ENCODE data around the gene PATZ1.

Gene PATZ1

DNA sequence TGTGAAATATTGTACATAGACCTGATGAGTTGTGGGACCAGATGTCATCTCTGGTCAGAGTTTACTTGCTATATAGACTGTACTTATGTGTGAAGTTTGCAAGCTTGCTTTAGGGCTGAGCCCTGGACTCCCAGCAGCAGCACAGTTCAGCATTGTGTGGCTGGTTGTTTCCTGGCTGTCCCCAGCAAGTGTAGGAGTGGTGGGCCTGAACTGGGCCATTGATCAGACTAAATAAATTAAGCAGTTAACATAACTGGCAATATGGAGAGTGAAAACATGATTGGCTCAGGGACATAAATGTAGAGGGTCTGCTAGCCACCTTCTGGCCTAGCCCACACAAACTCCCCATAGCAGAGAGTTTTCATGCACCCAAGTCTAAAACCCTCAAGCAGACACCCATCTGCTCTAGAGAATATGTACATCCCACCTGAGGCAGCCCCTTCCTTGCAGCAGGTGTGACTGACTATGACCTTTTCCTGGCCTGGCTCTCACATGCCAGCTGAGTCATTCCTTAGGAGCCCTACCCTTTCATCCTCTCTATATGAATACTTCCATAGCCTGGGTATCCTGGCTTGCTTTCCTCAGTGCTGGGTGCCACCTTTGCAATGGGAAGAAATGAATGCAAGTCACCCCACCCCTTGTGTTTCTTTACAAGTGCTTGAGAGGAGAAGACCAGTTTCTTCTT lies 66.2 kb downstream of the PATZ1 start:
- TF ChIP-seq POLR2AphosphoS5 (IDR thresholded peaks at IDR 0.05; ENCODE audit: low read depth, low read length) = no peak
- no peak for TF ChIP-seq FOXP2 (optimal IDR thresholded peaks at IDR 0.05; ENCODE audit: borderline replicate concordance, extremely low read depth, extremely low read length, insufficient read depth)
- TF ChIP-seq TAF1 (IDR thresholded peaks at IDR 0.05; ENCODE audit: borderline replicate concordance, insufficient read depth, low read length) = no peak
- TF ChIP-seq, protein P1, sequence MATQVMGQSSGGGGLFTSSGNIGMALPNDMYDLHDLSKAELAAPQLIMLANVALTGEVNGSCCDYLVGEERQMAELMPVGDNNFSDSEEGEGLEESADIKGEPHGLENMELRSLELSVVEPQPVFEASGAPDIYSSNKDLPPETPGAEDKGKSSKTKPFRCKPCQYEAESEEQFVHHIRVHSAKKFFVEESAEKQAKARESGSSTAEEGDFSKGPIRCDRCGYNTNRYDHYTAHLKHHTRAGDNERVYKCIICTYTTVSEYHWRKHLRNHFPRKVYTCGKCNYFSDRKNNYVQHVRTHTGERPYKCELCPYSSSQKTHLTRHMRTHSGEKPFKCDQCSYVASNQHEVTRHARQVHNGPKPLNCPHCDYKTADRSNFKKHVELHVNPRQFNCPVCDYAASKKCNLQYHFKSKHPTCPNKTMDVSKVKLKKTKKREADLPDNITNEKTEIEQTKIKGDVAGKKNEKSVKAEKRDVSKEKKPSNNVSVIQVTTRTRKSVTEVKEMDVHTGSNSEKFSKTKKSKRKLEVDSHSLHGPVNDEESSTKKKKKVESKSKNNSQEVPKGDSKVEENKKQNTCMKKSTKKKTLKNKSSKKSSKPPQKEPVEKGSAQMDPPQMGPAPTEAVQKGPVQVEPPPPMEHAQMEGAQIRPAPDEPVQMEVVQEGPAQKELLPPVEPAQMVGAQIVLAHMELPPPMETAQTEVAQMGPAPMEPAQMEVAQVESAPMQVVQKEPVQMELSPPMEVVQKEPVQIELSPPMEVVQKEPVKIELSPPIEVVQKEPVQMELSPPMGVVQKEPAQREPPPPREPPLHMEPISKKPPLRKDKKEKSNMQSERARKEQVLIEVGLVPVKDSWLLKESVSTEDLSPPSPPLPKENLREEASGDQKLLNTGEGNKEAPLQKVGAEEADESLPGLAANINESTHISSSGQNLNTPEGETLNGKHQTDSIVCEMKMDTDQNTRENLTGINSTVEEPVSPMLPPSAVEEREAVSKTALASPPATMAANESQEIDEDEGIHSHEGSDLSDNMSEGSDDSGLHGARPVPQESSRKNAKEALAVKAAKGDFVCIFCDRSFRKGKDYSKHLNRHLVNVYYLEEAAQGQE (IDR thresholded peaks at IDR 0.05; ENCODE audit: insufficient read depth in 1 of 2, low read depth in 2 of 2, low read length in 2 of 2) = no peak
- TF ChIP-seq SIN3A (IDR thresholded peaks at IDR 0.05; ENCODE audit: borderline replicate concordance, insufficient read depth, low read length) = no peak

GRCh38 chr22:31279327-31279669 lies 66.8 kb downstream of the PATZ1 start:
- no peak for TF ChIP-seq SIN3A (IDR thresholded peaks at IDR 0.05; ENCODE audit: borderline replicate concordance, insufficient read depth, low read length)
- TF ChIP-seq POLR2AphosphoS5 (IDR thresholded peaks at IDR 0.05; ENCODE audit: low read depth, low read length) = no peak
- TF ChIP-seq, protein P1 (IDR thresholded peaks at IDR 0.05; ENCODE audit: insufficient read depth in 1 of 2, low read depth in 2 of 2, low read length in 2 of 2) = no peak
- TF ChIP-seq FOXP2 (optimal IDR thresholded peaks at IDR 0.05; ENCODE audit: borderline replicate concordance, extremely low read depth, extremely low read length, insufficient read depth) = no peak
- no peak for TF ChIP-seq TAF1 (IDR thresholded peaks at IDR 0.05; ENCODE audit: borderline replicate concordance, insufficient read depth, low read length)

DNA sequence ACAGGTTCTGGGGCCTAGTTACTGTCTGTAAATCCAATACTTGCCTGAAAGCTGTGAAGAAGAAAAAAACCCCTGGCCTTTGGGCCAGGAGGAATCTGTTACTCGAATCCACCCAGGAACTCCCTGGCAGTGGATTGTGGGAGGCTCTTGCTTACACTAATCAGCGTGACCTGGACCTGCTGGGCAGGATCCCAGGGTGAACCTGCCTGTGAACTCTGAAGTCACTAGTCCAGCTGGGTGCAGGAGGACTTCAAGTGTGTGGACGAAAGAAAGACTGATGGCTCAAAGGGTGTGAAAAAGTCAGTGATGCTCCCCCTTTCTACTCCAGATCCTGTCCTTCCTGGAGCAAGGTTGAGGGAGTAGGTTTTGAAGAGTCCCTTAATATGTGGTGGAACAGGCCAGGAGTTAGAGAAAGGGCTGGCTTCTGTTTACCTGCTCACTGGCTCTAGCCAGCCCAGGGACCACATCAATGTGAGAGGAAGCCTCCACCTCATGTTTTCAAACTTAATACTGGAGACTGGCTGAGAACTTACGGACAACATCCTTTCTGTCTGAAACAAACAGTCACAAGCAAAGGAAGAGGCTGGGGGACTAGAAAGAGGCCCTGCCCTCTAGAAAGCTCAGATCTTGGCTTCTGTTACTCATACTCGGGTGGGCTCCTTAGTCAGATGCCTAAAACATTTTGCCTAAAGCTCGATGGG lies 67.4 kb downstream of the PATZ1 start:
- TF ChIP-seq POLR2AphosphoS5 (IDR thresholded peaks at IDR 0.05; ENCODE audit: low read depth, low read length) = no peak

DNA sequence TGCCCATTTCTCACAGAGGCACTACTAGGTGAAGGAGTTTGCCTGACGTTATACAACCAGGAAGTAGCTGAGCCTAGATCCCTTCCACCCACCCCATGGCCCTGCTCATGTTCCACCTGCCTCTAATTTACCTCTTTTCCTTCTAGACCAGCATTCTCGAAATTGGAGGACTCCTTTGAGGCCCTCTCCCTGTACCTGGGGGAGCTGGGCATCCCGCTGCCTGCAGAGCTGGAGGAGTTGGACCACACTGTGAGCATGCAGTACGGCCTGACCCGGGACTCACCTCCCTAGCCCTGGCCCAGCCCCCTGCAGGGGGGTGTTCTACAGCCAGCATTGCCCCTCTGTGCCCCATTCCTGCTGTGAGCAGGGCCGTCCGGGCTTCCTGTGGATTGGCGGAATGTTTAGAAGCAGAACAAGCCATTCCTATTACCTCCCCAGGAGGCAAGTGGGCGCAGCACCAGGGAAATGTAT lies 68.0 kb downstream of the PATZ1 start:
- TF ChIP-seq SIN3A (IDR thresholded peaks at IDR 0.05; ENCODE audit: borderline replicate concordance, insufficient read depth, low read length) = no peak
- TF ChIP-seq, protein P1 (IDR thresholded peaks at IDR 0.05; ENCODE audit: insufficient read depth in 1 of 2, low read depth in 2 of 2, low read length in 2 of 2) = no peak
- TF ChIP-seq FOXP2 (optimal IDR thresholded peaks at IDR 0.05; ENCODE audit: borderline replicate concordance, extremely low read depth, extremely low read length, insufficient read depth) = no peak
- no peak for TF ChIP-seq TAF1 (IDR thresholded peaks at IDR 0.05; ENCODE audit: borderline replicate concordance, insufficient read depth, low read length)
- no peak for TF ChIP-seq POLR2AphosphoS5 (IDR thresholded peaks at IDR 0.05; ENCODE audit: low read depth, low read length)

DNA sequence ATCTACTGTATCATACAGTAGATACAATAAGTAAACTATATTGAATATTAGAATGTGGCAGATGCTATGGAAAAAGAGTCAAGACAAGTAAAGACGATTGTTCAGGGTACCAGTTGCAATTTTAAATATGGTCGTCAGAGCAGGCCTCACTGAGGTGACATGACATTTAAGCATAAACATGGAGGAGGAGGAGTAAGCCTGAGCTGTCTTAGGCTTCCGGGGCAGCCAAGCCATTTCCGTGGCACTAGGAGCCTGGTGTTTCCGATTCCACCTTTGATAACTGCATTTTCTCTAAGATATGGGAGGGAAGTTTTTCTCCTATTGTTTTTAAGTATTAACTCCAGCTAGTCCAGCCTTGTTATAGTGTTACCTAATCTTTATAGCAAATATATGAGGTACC lies 68.4 kb downstream of the PATZ1 start:
- no peak for TF ChIP-seq SIN3A (IDR thresholded peaks at IDR 0.05; ENCODE audit: borderline replicate concordance, insufficient read depth, low read length)
- TF ChIP-seq FOXP2 (optimal IDR thresholded peaks at IDR 0.05; ENCODE audit: borderline replicate concordance, extremely low read depth, extremely low read length, insufficient read depth) = no peak
- no peak for TF ChIP-seq POLR2AphosphoS5 (IDR thresholded peaks at IDR 0.05; ENCODE audit: low read depth, low read length)
- no peak for TF ChIP-seq TAF1 (IDR thresholded peaks at IDR 0.05; ENCODE audit: borderline replicate concordance, insufficient read depth, low read length)
- TF ChIP-seq, protein P1 (IDR thresholded peaks at IDR 0.05; ENCODE audit: insufficient read depth in 1 of 2, low read depth in 2 of 2, low read length in 2 of 2) = no peak

Data from PFSK-1 (cell line).